Right renal cortex interstitium (tissue), 3 donors: Measurements from ENCODE around the gene FOLR3. TPM values are rescaled to one million over a fixed set of nuclear protein-coding genes. Genes with fewer than 3 reads are reported as not detected.
"Not testable (repeated sequence)": the region's sequence is repeated elsewhere in the genome, so short reads cannot be mapped to it uniquely, and the experiment has no call there.

Experiments used
- DNase-seq, 3 donors: peaks; one replicate each; pipeline ENCODE4 v3.0.0-alpha.2; 2013; ENCODE audit warnings: low read depth in 3 of 3, low spot score in 2 of 3
- polyA plus RNA-seq, 3 donors: library from polyadenylated mRNA; unstranded; fragments of 120-200 nt; gene quantifications; one replicate each; pipeline ENCODE4 v1.2.1, GENCODE V29; 2013; ENCODE audit not compliant: insufficient read length in 3 of 3

FOLR3 gene
- 1 to 10 TPM; 1.6 to 2.8 (median 1.9) TPM for polyA plus RNA-seq

- not testable (repeated sequence) for DNase-seq
Measured at GRCh38 chr11:72135473-72135872, at the start of gene FOLR3. Gene FOLR3 (plus strand): TSS chr11:72135725. CDS start chr11:72135953, 228 bp downstream.

DNA sequence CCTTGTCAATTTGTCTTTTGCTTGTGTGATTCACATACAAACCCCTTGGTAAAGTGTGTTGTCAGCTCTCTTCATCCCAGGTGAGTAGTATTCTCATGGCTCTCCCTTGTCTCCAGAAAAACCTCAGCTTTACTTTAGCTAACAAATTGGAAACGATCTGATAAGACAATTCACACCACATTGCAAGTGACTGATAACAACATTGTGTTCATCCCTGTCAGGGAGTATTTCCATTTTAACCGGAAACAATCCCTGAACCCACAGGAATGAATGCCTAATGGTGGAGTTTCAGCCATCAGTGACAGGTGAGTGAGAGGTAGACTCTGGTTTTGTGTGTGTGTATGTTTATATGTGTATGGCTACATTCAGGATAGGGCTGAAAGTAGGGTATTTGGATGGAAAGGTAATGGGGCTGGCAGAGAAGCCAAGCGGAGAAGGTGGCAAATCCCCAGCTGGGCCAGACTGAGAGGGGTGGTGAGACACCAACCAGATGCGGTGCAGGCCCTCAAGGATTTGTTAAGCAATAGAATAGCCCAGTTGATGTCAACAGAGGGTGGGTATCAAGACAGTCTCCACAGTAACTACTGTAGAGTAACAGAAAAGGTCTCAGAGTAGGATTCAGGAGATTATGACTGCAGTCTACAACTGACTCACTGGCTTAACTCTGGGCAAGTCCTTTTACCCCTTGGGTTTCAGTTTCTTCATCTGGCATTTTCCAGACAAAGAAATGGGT lies 47.3 kb upstream of the FOLR3 start:
- no peak for DNase-seq

- peak in 1 of 3 donors; percentile 51 for DNase-seq
Measured at GRCh38 chr11:72091292-72091691, 44.2 kb upstream of the FOLR3 start.

DNA sequence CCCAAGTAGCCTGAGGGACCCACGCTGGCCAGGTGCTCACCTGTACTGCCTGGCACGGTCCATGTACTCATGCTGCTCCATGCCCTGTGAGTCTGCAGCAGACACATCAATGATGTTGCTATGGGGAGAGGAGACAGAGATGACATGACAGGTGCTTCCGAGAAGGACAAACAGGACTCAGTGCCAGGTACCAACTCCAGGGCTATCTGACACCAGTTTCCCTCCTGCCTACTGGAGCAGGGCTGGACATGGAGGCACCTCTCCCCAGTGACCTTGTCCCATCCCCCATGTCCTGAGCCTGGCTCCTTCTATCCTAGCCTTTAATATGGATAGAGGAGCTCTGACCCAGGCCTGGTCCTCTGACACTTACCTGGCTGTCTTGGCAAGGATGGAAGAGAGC lies 36.8 kb upstream of the FOLR3 start:
- no peak for DNase-seq

- no peak for DNase-seq
Measured at GRCh38 chr11:72100009-72100408, 35.5 kb upstream of the FOLR3 start.

- DNase-seq = no peak
Measured at GRCh38 chr11:72100462-72100861, 35.1 kb upstream of the FOLR3 start.

DNA sequence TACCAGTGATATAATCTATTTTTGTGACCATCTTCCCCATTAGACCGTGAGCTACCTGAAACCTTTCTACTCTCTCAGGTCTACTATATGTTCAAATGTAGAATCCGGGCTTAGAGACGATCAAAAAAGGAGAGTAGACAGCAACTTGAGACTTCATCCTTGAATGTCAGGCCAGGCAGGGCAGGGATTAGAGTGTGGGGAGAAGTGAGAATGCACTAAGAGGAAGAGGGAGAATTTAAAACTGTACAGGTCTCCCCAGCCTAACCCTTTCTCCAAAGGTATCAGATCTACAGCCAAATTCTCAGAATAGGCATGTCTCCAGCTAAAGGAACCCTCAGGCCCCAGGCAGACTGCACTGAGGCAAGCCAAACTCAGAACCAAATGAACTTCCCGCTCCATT lies 33.4 kb upstream of the FOLR3 start:
- no peak for DNase-seq

- DNase-seq = no peak
Measured at GRCh38 chr11:72102631-72102945, 32.9 kb upstream of the FOLR3 start.

DNA sequence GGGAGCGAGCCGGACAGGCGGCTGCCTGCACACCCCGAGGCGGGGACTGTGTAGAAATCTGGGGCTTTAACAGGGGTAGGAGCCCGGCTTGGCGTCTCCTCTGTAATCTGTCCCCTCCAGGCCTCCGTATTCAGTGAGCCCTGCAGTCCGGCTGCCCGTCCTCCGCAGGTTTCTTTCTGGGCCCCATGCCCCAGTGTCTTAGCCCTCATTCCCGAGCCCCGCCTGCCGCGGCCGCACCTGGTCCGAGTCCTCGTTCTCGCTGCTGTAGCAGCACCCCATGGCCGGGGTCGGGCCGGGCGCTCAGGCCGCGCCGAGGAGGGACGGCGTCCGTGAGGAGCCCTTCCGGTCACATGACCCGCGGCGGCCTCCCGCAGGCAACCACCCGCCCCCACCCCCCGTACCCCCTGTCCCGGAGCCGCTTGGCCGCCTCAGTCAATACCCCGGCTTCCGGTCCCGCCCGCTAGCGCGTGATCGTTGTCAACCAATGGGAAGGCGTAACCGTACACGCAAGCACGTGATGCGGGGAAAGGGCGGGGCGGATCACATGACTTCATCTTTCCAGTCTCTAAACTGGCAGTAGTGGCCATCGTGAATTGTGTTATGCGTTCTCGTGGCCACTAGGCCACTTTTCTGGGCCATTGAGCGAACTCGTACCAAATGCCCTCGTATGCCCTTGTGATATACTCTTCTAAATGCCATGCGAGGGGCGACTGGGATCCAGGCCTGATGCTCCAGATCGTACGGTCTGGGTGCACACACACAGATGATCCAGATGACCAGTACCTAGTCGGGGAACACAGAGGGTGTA lies 32.4 kb upstream of the FOLR3 start, which contains the start of gene LAMTOR1:
Gene LAMTOR1, minus strand, starts transcription at position 352 of the 808 bp plus-strand sequence. Its CDS starts 73 bp downstream, at position 279.
- DNase-seq = peak; percentile 95 to 99 (median 97)

GRCh38 chr11:72103754-72104167 lies 31.8 kb upstream of the FOLR3 start:
- no peak for DNase-seq

- no peak for DNase-seq
Measured at GRCh38 chr11:72105888-72106287, 29.6 kb upstream of the FOLR3 start, which contains the start of gene TOMT. Gene TOMT (plus strand): TSS chr11:72105924. CDS start chr11:72105952, 28 bp downstream.

- DNase-seq = no peak
Measured at GRCh38 chr11:72111300-72112142, 24.0 kb upstream of the FOLR3 start.

GRCh38 chr11:72112143-72112977 lies 23.2 kb upstream of the FOLR3 start, which contains the start of gene ANAPC15:
Gene ANAPC15 (minus strand): TSS chr11:72112695. CDS start chr11:72111276, 1,419 bp downstream.
- DNase-seq = peak; percentile 99 to 100 (median 100)

DNA sequence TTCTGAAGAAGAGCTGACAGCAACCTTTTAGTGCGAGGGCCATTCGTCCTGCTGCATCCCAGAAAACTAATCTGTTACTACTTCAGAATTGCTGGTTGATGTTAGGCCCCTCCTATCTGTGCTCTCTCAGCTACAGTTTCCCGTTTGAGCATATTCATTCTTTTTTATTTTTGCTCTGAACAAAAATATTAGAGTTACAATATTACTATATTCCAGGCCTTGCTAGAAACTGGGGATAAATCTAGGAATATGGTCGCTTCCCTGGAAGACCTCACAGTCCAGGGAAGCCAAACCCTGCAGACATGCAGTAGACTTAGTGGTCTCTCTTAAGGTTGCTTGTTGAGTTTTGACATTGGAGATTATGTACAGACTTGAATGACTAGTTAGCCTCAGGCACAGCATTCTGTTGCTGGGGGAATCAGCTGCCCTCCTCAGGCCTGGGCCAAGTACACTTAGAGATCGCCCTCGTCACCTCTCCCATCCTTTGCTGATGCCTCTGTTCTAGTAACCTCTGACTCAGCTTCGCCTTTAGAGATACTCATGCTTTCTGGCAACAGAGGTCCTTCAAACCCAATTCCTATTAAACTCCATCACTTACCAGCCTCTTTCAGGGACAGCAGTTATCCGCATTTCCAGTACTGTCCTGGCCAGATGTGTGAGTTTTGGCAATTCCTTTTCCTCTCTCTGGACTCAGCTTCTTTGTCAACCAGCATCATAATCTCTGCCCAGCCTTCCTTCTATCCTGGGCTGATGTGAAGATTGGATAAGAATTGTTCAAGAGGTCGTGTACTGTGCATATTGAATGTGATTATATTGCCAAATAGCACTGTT lies 22.3 kb upstream of the FOLR3 start:
- no peak for DNase-seq

DNA sequence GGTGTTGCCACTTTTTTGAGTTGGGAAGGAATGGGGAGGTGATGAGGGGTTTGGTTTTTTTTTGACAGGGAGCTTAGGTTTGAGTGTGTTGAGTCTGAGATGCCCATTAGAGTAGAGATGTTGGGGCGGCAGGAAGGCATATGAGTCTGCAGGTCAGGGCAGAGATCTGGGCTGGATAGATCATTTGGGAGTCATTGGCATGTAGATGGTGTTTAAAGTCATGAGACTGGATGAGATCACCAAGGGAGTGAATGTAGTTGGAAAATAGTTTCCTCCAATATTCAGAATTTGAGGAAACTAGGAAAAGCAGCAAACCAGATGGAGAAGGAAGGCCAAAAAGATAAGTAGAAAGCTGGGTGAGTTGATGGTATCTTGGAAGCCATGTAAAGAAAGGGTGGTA lies 21.0 kb upstream of the FOLR3 start:
- DNase-seq = no peak

GRCh38 chr11:72116019-72116755 lies 19.3 kb upstream of the FOLR3 start:
- DNase-seq = no peak

GRCh38 chr11:72119198-72119597 lies 16.3 kb upstream of the FOLR3 start:
- DNase-seq = no peak

DNA sequence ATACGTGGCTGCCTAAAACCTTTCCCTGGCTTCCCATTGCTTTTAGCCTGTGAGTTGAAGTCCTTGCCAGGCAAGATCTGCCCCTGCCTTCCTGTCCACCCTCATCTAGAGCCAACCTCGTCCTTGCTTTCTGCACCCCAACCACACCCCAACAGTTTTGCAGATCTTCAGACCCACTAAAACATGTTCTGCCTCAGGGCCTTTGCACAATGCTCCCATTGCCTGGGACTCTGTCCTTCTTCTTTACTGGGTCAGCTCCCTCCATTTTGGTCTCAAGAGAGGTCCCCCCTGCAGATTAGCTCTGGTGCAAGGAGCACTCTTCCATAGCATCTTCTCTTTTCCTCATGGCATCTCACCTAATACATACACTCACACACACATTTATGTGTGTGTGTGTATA lies 14.6 kb upstream of the FOLR3 start:
- no peak for DNase-seq
